Stomach (tissue), 4 donors: Measurements from ENCODE around the gene HAND2.

Source experiments
- CTCF ChIP-seq, 7 experiments: fragments of 450-650 bp in 4 of 7; fragments of 200-600 bp in 3 of 7; sonication (generic) in 3 of 7; IDR thresholded peaks; one replicate each; pipeline ENCODE4 v1.5.1; 2016 to 2019; ENCODE audit warnings: antibody characterized with exemption in 7 of 7, control low read depth in 2 of 7, mild to moderate bottlenecking in 1 of 7
- EP300 ChIP-seq: sonication (generic); formaldehyde crosslinking; IDR thresholded peaks from one replicate; pipeline ENCODE4 v1.6.1; 2017; ENCODE audit warnings: antibody characterized with exemption
- POLR2A ChIP-seq, 4 donors: fragments of 450-650 bp; IDR thresholded peaks; one replicate each; pipeline ENCODE4 v1.6.1; 2016; ENCODE audit warnings: antibody characterized with exemption in 4 of 4, control low read depth in 2 of 4, mild to moderate bottlenecking in 1 of 4, moderate library complexity in 1 of 4
- POLR2AphosphoS5 ChIP-seq, 3 donors: sonication (generic); formaldehyde crosslinking; IDR thresholded peaks; one replicate each; pipeline ENCODE4 v1.6.1; 2016; ENCODE audit warnings: antibody characterized with exemption in 3 of 3

- TF ChIP-seq CTCF (IDR thresholded peaks at IDR 0.05) (no peak), POLR2A (IDR thresholded peaks at IDR 0.05) (no peak), POLR2AphosphoS5 (IDR thresholded peaks at IDR 0.05) (no peak), EP300 (no peak)
Measured at GRCh38 chr4:173564461-173564860, 34.4 kb upstream of the HAND2 start.
